A673 (cell line): ENCODE results near the gene KRT73.

ENCODE experiments used
- CTCF ChIP-seq: fragments of 300-800, 200-600 bp; sonication (generic); conservative IDR thresholded peaks from 2 replicates; pipeline ENCODE4 v1.5.1; 2017; ENCODE audit warnings: low read depth, mild to moderate bottlenecking, antibody characterized with exemption, low read length, moderate library complexity, mixed read lengths
- EZH2 ChIP-seq: fragments of 200-600 bp; sonication (generic); IDR thresholded peaks from 2 replicates; pipeline ENCODE4 v1.6.1; 2017; ENCODE audit warnings: borderline replicate concordance, low read depth, mild to moderate bottlenecking, mixed read lengths, antibody characterized with exemption, low read length; ENCODE audit not compliant: poor library complexity, severe bottlenecking

GRCh38 chr12:52611080-52611468, 7.3 kb downstream of the KRT73 start:
- no peak for TF ChIP-seq CTCF
- TF ChIP-seq EZH2, result no peak
